GM12874 (cell line): ENCODE data around the gene APLNR.
A peak's percentile ranks its signal among the peaks of the same experiment; 100 is the strongest.

Experiments
- CTCF ChIP-seq: IDR thresholded peaks from 2 replicates; pipeline ENCODE4 v1.5.1; 2011; ENCODE audit warnings: low read depth, mild to moderate bottlenecking, control low read depth, low read length, moderate library complexity; ENCODE audit not compliant: insufficient read depth

The APLNR gene

DNA sequence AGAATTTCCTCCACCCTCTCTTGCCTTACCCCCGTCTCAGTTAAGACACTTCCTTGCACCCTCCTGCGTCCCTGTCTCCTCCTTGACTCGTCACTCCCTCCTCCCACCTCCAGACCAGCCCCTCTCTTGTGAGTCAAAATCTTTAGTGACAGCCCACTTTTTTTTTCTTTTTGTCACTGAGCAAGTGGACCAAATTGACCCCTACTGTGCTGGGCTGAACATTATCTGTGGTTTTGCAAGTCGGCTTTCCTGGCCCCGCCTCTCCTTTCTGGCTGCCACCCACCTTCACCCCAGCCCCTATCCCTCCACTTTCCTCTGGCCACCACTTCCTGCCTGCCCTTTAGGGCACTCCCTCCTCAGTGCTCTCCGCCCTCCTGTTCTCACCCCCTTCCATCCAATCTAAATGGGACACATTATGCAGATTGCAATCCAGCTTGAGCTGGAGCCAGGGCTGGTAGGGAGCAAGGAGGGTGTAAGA, at the start of gene APLNR:
APLNR (minus strand) TSS at position 47 of the 478 bp plus-strand sequence. CDS start 246 bp downstream, outside the sequence.
- no peak for TF ChIP-seq CTCF

DNA sequence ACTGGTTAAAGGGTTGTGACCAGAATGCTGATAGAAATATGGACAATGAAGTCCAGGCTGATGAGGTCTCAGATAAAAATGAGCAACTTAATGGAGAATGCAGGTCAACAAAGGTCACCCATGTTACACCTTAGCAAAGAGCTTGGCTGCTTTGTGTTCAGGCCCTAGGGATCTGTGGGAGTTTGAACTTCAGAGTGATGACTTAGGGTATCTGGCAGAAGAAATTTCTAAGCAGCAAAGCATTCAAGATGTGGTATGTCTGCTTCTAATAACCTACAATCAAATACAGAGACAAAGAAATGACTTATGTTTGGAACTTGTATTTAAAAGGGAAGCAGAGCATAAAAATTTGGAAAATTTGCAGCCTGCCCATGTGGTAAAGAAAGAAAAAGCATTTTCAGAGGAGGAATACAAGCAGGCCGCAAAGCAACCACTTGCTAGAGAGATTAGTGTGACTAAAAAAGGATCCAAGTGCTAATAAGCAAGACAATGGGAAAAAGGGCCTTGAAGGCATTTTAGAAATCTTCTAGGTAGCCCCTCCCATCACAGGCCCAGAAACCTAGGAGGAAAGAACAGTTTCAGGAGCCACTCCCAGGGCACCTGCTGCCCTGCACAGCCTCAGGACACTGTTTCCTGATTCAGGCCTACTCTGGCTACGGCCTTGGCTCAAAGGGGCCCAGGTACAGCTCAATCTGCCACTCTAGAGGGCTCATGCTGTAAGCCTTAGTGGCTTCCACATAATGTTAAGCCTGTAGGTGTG, 46.4 kb upstream of the APLNR start:
- TF ChIP-seq CTCF: no peak

- no peak for TF ChIP-seq CTCF
These were observed 42.1 kb upstream of the APLNR start for GRCh38 chr11:57279116-57279515.

DNA sequence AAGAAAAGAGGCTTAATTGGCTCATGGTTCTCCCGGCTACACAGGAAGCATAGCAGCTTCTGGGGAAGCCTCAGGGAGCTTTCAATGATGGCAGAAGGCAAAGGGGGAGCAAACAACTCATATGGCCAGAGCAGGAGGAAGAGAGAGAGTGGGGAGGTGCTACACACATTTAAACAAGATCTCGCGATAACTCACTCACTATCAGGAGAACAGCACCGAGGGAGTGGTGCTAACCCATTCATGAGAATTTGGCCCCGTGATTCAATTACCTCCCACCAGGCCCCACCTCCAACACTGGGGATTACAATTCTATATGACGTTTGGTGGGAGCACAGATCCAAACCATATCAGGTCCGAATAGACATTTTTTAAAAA, 41.7 kb upstream of the APLNR start:
- no peak for TF ChIP-seq CTCF

DNA sequence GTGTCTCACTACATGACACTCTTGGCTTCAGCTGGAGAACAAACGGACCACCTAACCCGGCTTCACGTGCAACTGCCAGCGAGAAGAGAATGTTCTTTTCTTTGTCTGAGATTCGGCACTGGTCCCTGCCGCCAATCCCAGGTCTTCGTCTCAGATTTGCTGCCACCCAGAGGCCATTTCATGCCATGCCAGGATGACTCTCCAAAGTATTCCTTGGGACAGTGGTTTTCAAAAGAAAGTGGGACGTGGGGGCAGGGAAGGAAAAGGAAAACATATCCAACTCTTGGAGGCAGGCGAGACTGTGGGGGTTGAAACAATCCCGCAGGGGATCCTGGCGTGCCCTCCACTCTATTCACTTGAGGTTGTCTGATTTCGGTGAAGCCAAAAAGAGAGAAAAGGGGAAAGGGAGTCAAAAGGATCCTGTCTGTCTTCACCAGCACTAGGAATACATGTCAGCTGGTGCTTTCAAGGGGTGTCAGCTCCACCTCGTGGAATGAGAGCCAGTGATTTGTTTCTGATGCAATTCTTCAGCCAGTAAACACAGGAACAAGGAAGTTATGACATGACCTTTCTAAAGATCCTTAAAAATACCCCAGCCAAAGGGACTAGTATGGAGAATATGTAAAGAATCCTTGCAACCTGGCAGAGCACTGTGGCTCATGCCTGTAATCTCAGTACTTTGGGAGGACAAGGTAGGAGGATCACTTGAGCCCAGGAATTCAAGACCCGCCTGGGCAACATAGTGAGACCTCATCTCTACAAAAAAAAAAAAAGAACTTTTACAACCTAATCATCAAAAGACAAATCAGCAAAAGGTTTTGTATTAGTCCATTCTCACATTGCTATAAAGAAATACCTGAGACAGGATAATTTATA, 41.0 kb upstream of the APLNR start:
- peak; percentile 80 for TF ChIP-seq CTCF

DNA sequence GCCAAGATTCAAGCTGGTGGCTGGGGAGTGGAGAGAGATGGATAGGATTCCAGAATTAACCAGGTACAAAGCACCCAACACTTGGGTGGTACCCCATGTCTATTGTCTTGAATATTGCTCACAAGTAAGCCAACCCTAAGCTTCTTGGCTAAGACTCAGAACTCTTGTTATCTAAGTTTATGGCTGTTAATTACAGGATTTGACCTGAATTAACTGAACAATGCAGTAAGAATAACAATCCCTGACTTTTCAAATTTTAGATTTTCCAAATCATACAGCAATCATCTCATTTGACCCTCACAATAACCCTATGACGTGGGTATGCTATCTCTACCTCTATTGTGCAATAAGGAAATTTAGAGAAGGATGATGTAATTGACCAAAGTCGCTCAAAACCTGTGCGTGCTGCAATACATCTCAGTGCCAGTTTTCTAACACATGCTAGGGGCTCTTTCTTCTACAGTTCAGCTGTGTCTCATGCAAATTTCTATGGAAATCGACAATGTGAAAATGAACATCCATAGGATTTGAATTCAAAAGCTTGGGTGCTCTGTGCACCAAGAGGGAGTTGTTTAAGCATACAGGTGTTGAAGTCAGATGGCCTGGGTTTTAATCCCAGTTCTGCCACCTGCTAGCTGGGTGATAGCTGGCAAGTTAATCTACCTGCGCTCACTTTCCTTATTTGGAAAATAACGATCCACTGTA, 40.1 kb upstream of the APLNR start:
- no peak for TF ChIP-seq CTCF
